Activated B cell treated with CpG ODN at 0.5 μM for 24 hours (primary cell): Measurements from ENCODE around the gene ZNF343. TPM values are rescaled to one million over a fixed set of nuclear protein-coding genes. Genes with fewer than 3 reads are reported as not detected.
A peak's percentile ranks its signal among the peaks of the same experiment; 100 is the strongest.
"Not testable (repeated sequence)": the region's sequence is repeated elsewhere in the genome, so short reads cannot be mapped to it uniquely, and the experiment has no call there.

Experiments
- ATAC-seq: fragments of 200-7000 bp; cut with Tn5 transposase; one replicate; pipeline ENCODE4 v1.10.0; 2021; ENCODE audit warnings: low read depth, mild to moderate bottlenecking, moderate library complexity
- CTCF ChIA-PET: fragments of 350-600 bp; sonication (Branson Sonifier 250); formaldehyde crosslinking; loops from one replicate; lab custom pipeline; 2021; ENCODE audit warnings: antibody characterized with exemption; lab: Charles Lee
- POLR2A ChIA-PET: fragments of 350-600 bp; sonication (Branson Sonifier 250); formaldehyde crosslinking; loops from one replicate; lab custom pipeline; 2021; ENCODE audit warnings: antibody characterized with exemption; lab: Charles Lee
- DNase-seq: peaks from one replicate; pipeline ENCODE4 v3.0.0; 2022
- H3K27ac Mint-ChIP-seq: one replicate; pipeline ENCODE4 v1.8.0; 2020; ENCODE audit warnings: mixed read lengths
- H3K27me3 Mint-ChIP-seq: one replicate; pipeline ENCODE4 v1.8.0; 2021; ENCODE audit warnings: mixed read lengths
- H3K36me3 Mint-ChIP-seq: one replicate; pipeline ENCODE4 v1.8.0; 2021; ENCODE audit warnings: low read depth, mixed read lengths
- H3K4me1 Mint-ChIP-seq: one replicate; pipeline ENCODE4 v1.8.0; 2021; ENCODE audit warnings: mixed read lengths
- H3K4me3 Mint-ChIP-seq: one replicate; pipeline ENCODE4 v1.8.0; 2020; ENCODE audit warnings: mild to moderate bottlenecking, mixed read lengths
- H3K9me3 Mint-ChIP-seq: one replicate; pipeline ENCODE4 v1.8.0; 2020; ENCODE audit warnings: mixed read lengths
- CTCF ChIP-seq: fragments of 200-600 bp; IDR thresholded peaks from one replicate; pipeline ENCODE4 v1.8.0; 2022; ENCODE audit warnings: antibody characterized with exemption, mild to moderate bottlenecking
- intact Hi-C: fragments of 100-400 bp; cut with micrococcal nuclease; formaldehyde crosslinking; loops from one replicate; pipeline ENCODE4 v1.15.1; 2024
- total RNA-seq: library from RNA; stranded (reverse); gene quantifications from 2 replicates; pipeline ENCODE4 v1.2.3, GENCODE V29; 2022

Gene ZNF343
- total RNA-seq, 1 donor from 2014 or later, result 16.6 TPM

- peak overlapping the region; percentile 96 for H3K27ac Mint-ChIP-seq
- intact Hi-C loops, result loop anchor here (5.0 kb wide), 2 partner anchors 145 to 965 kb away; partner anchors contain the start of genes ATRN and NOP56
- DNase-seq (no peak), ATAC-seq (no peak)
- peaks cover 13% of the 10 kb centered on the region for H3K27me3 Mint-ChIP-seq
- no peaks in the 10 kb centered on the region for H3K9me3 Mint-ChIP-seq
- peaks cover 23% of the 10 kb centered on the region for H3K4me1 Mint-ChIP-seq
- H3K36me3 Mint-ChIP-seq, result peaks cover 6% of the 10 kb centered on the region
- no peak for TF ChIP-seq CTCF
- ChIA-PET POLR2A (interaction anchor here (3.4 to 3.7 kb wide), 2 partner anchors 17 to 37 kb away, joined by 16 to 32 read pairs; partner anchors contain the start of gene SNRPB), CTCF (interaction anchor here (1.2 to 3.6 kb wide), 2 partner anchors 14 to 221 kb away, joined by 3 to 20 read pairs; no protein-coding TSS in a partner anchor)
- H3K4me3 Mint-ChIP-seq, result peak overlapping the region; percentile 100
Measured at GRCh38 chr20:2507464-2507863, 1.3 kb downstream of the ZNF343 start.

GRCh38 chr20:2506426-2506825 is 2.3 kb downstream of the ZNF343 start:
- ATAC-seq, H3K4me3 Mint-ChIP-seq, POLR2A ChIA-PET, H3K27ac Mint-ChIP-seq, H3K36me3 Mint-ChIP-seq, H3K27me3 Mint-ChIP-seq, CTCF ChIA-PET, DNase-seq, H3K9me3 Mint-ChIP-seq: not testable (repeated sequence)
- intact Hi-C loops, result loop anchor here (5.0 kb wide), 2 partner anchors 146 to 966 kb away; partner anchors contain the start of genes ATRN and NOP56
- peaks cover 23% of the 10 kb centered on the region for H3K4me1 Mint-ChIP-seq

DNA sequence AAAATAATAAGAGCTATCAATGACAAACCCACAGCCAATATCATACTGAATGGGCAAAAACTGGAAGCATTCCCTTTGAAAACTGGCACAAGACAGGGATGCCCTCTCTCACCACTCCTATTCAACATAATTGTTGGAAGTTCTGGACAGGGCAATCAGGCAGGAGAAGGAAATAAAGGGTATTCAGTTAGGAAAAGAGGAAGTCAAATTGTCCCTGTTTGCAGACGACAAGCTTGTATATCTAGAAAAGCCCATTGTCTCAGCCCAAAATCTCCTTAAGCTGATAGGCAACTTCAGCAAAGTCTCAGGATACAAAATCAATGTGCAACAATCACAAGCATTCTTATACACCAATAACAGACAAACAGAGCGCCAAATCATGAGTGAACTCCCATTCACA is 3.9 kb downstream of the ZNF343 start:
- H3K27me3 Mint-ChIP-seq, DNase-seq, ATAC-seq, CTCF ChIA-PET, H3K9me3 Mint-ChIP-seq, H3K4me3 Mint-ChIP-seq, H3K27ac Mint-ChIP-seq, POLR2A ChIA-PET: not testable (repeated sequence)
- intact Hi-C loops, result loop anchor here (5.0 kb wide), 2 partner anchors 147 to 967 kb away; partner anchors contain the start of genes ATRN and NOP56
- H3K36me3 Mint-ChIP-seq, result peaks cover 18% of the 10 kb centered on the region
- H3K4me1 Mint-ChIP-seq, result peaks cover 23% of the 10 kb centered on the region

DNA sequence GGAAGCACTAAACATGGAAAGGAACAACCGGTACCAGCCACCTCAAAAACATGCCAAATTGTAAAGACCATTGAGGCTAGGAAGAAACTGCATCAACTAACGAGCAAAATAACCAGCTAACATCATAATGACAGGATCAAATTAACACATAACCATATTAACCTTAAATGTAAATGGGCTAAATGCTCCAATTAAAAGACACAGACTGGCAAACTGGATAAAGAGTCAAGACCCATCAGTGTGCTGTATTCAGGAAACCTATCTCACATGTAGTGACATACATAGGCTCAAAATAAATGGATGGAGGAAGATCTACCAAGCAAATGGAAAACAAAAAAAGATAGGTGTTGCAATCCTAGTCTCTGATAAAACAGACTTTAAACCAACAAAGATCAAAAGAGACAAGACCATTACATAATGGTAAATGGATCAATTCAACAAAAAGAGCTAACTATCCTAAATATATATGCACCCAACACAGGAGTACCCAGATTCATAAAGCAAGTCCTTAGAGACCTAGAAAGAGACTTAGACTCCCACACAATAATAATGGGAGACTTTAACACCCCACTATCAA is 5.8 kb downstream of the ZNF343 start:
- H3K9me3 Mint-ChIP-seq, intact Hi-C loops, ATAC-seq, POLR2A ChIA-PET, DNase-seq, H3K27me3 Mint-ChIP-seq, H3K4me3 Mint-ChIP-seq, H3K27ac Mint-ChIP-seq, CTCF ChIA-PET: not testable (repeated sequence)
- peaks cover 26% of the 10 kb centered on the region for H3K36me3 Mint-ChIP-seq
- H3K4me1 Mint-ChIP-seq, result peaks cover 11% of the 10 kb centered on the region

GRCh38 chr20:2485661-2486060 is 23.1 kb downstream of the ZNF343 start:
- Mint-ChIP-seq H3K36me3 (peaks cover 86% of the 10 kb centered on the region), H3K27ac (no peak overlapping the region), H3K4me1 (no peaks in the 10 kb centered on the region), H3K4me3 (no peak overlapping the region), H3K9me3 (peaks cover 5% of the 10 kb centered on the region), H3K27me3 (no peaks in the 10 kb centered on the region)
- intact Hi-C loops, result no loop called here
- ChIA-PET CTCF (no interaction called here), POLR2A (no interaction called here)
- TF ChIP-seq CTCF, result no peak
- DNase-seq, result no peak
- no peak for ATAC-seq

GRCh38 chr20:2485080-2485479 is 23.6 kb downstream of the ZNF343 start:
- ChIA-PET POLR2A (no interaction called here), CTCF (no interaction called here)
- ATAC-seq (no peak), DNase-seq (no peak)
- peaks cover 7% of the 10 kb centered on the region for H3K9me3 Mint-ChIP-seq
- intact Hi-C loops, result no loop called here
- H3K27me3 Mint-ChIP-seq, result no peaks in the 10 kb centered on the region
- H3K4me1 Mint-ChIP-seq, result no peaks in the 10 kb centered on the region
- H3K36me3 Mint-ChIP-seq, result peaks cover 88% of the 10 kb centered on the region
- H3K4me3 Mint-ChIP-seq, result no peak overlapping the region
- no peak overlapping the region for H3K27ac Mint-ChIP-seq
- no peak for TF ChIP-seq CTCF
